ENCODE measurements around the gene GPATCH4.
"Not testable (repeated sequence)": the region's sequence is repeated elsewhere in the genome, so short reads cannot be mapped to it uniquely, and the experiment has no call there.

Gene GPATCH4

GRCh38 chr1:156572663-156573018 lies 28.6 kb downstream of the GPATCH4 start:
- DNase-seq = no peak

GRCh38 chr1:156571919-156572662 lies 29.2 kb downstream of the GPATCH4 start, which contains the start of gene IQGAP3:
TSS of gene IQGAP3 (minus strand) at chr1:156572565. CDS start at chr1:156572529, 36 bp downstream.
- DNase-seq = peak; percentile 80

GRCh38 chr1:156571261-156571852 lies 29.9 kb downstream of the GPATCH4 start:
- DNase-seq = peak; percentile 94

GRCh38 chr1:156566436-156566835 lies 34.8 kb downstream of the GPATCH4 start:
- DNase-seq = no peak

GRCh38 chr1:156565519-156565918 lies 35.8 kb downstream of the GPATCH4 start:
- no peak for DNase-seq

- no peak for DNase-seq
These were observed 40.6 kb downstream of the GPATCH4 start for GRCh38 chr1:156560585-156561163.

- no peak for DNase-seq
These were observed 41.4 kb downstream of the GPATCH4 start for GRCh38 chr1:156559797-156560385.

GRCh38 chr1:156559086-156559796 lies 42.0 kb downstream of the GPATCH4 start:
- no peak for DNase-seq

- no peak for DNase-seq
These were observed 44.9 kb downstream of the GPATCH4 start for GRCh38 chr1:156556354-156556753.

- DNase-seq = no peak
These were observed 45.6 kb downstream of the GPATCH4 start for GRCh38 chr1:156555715-156556114.

- DNase-seq = no peak
These were observed 46.3 kb downstream of the GPATCH4 start for GRCh38 chr1:156554971-156555370.

- no peak for DNase-seq
These were observed 47.3 kb downstream of the GPATCH4 start for GRCh38 chr1:156553860-156554485.

GRCh38 chr1:156552937-156553336 lies 48.3 kb downstream of the GPATCH4 start:
- DNase-seq = not testable (repeated sequence)

GRCh38 chr1:156552518-156552917 lies 48.8 kb downstream of the GPATCH4 start:
- DNase-seq = no peak

- DNase-seq = no peak
These were observed 49.4 kb downstream of the GPATCH4 start for GRCh38 chr1:156551869-156552268.

GRCh38 chr1:156551066-156551643 lies 50.1 kb downstream of the GPATCH4 start:
- DNase-seq = no peak

GRCh38 chr1:156550346-156550745 lies 50.9 kb downstream of the GPATCH4 start:
- no peak for DNase-seq

- DNase-seq = no peak
These were observed 51.4 kb downstream of the GPATCH4 start for GRCh38 chr1:156549831-156550230.

- no peak for DNase-seq
These were observed 51.9 kb downstream of the GPATCH4 start for GRCh38 chr1:156549390-156549789.

- no peak for DNase-seq
These were observed 53.3 kb downstream of the GPATCH4 start for GRCh38 chr1:156547982-156548381.

- no peak for DNase-seq
These were observed 53.8 kb downstream of the GPATCH4 start for GRCh38 chr1:156547434-156547833.

GRCh38 chr1:156546267-156546666 lies 55.0 kb downstream of the GPATCH4 start:
- DNase-seq = no peak

Data from fibroblast of skin of right quadriceps (primary cell).